Measurements from ENCODE around the gene MT2A.
"Not testable (repeated sequence)": the region's sequence is repeated elsewhere in the genome, so short reads cannot be mapped to it uniquely, and the experiment has no call there.

Gene MT2A

DNA sequence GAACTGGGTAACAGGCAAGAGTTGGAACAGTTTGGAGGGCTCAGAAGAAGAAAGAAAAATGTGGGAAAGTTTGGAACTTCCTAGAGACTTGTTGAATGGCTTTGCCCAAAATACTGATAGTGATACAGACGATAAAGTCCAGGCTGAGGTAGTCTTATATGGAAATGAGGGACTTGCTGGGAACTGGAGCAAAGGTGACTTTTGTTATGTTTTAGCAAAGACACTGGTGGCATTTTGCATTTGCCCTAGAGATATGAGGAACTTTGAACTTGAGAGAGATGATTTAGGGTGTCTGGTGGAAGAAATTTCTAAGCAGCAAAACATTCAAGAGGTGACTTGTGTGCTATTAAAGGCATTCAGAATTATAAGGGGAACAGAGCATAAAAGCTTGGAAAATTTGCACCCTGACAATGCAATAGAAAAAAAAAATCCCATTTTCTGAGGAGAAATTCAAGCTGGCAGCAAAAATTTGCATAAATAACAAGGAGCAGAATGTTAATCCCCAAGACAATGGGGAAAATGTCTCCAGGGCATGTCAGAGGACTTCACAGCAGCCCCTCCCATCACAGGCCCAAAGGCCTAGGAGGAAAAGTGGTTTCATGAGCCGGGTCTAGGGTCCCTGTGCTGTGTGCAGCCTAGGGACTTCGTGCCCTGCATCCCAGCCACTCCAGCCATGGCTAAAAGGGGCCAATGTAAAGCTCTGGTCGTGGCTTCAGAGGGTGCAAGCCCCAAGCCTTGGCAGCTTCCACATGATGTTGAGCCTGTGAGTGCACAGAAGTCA is 13.5 kb downstream of the MT2A start:
- DNase-seq = not testable (repeated sequence)

GRCh38 chr16:56623184-56623583 is 14.8 kb downstream of the MT2A start:
- not testable (repeated sequence) for DNase-seq

GRCh38 chr16:56623637-56624036 is 15.3 kb downstream of the MT2A start:
- peak in 2 of 4 experiments; percentile 30 to 47 for DNase-seq

DNA sequence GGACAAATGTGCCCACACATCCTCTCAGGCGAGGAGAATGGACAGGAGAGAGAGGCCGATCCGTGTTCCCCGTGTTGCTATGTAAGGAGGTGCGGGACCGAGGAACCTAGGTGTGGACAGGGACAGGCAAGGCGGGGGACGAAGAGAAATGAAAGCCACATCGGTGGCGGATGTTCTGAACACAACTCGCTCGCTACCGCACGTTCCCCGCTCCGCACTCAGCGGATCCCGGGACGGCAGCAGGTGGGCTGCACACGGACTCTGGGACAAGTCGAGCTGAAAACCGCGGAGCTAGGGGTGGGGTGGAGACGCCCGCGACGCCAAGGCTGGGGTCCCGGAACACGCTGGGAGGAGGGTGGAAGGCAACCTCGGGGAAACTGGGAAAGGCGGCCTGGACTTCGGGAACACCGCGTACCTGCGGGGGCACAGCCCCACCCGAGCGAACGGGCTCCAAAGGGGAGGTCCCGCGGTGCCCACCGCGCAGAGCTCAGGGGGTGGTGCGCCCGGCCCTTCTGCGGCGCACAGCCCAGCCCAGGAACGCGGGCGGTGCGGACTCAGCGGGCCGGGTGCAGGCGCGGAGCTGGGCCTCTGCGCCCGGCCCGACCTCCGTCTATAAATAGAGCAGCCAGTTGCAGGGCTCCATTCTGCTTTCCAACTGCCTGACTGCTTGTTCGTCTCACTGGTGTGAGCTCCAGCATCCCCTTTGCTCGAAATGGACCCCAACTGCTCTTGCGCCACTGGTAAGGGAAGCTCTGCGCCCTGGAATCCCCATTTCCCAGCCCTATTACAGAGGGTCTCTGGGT is 17.0 kb downstream of the MT2A start, which contains the start of gene MT1E:
Gene MT1E, plus strand, starts transcription at position 642 of the 803 bp plus-strand sequence. Its CDS starts 71 bp downstream, at position 713.
- DNase-seq = peak; percentile 78 to 86 (median 81)

DNA sequence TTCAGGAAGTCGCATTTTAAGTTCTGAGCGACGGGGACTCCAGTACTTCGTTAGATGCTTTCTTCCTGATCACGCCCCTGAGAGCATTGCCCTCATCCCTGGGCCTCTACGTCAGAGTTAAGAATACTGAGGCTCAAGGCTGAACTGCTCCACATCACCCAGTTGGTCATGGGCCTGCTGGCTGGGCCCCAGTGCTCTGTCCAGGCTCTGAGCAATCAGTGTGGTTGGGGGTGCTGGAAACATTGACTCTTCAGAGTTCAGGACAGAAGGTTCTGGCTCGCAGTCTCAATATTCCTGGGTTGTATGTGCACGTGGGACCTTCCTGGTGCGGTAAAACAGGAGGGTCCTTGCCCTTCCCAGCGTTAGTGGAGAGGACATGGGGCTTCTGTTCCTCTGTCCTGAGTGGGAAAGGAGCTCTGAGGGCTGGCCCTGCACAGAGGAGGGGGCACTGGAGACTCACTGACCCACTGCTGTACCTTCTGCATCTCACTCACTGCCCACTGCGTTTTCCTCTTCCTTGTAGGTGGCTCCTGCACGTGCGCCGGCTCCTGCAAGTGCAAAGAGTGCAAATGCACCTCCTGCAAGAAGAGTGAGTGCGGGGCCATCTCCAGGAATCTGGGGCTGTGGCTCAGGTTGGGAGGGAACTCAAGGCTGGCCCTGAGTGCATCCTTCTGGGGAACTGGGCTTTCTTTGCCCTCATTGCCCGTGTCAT is 17.7 kb downstream of the MT2A start:
- peak; percentile 31 to 61 (median 39) for DNase-seq

DNA sequence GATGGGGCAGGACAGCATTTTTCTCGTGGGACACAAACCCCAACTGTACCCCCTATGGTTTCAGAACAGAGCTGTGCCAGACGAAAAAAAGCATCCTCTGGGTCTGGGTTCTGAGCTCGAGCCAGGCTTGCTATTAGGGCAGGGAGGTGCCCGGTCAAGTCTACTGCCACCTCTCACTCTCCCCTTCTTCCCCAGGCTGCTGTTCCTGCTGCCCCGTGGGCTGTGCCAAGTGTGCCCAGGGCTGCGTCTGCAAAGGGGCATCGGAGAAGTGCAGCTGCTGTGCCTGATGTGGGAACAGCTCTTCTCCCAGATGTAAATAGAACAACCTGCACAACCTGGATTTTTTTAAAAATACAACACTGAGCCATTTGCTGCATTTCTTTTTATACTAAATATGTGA is 18.3 kb downstream of the MT2A start:
- no peak for DNase-seq

- DNase-seq = no peak
These were observed 20.3 kb downstream of the MT2A start for GRCh38 chr16:56628486-56629350.

DNA sequence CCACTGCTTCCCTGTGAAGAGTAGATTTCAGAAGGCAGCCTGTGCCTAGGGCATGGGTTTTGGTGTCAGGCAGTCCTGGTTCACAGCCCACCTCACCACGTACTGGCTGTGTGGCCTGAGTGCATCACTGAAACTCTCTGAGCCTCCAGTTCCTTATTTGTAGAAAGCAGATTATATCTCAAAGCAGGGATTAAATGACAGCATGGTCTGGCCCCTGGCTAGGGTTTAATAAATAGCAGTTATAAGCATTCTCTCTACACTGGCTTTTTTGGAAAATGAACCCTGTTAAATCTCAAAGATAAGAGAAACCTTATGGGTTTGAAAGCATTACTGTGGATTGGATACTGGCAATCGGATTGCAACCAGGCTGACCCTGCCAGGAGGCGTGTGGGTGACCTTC is 21.1 kb downstream of the MT2A start:
- peak in 1 of 4 experiments; percentile 22 for DNase-seq

- peak in 2 of 4 experiments; percentile 21 to 39 for DNase-seq
These were observed 21.8 kb downstream of the MT2A start for GRCh38 chr16:56630134-56630533.

DNA sequence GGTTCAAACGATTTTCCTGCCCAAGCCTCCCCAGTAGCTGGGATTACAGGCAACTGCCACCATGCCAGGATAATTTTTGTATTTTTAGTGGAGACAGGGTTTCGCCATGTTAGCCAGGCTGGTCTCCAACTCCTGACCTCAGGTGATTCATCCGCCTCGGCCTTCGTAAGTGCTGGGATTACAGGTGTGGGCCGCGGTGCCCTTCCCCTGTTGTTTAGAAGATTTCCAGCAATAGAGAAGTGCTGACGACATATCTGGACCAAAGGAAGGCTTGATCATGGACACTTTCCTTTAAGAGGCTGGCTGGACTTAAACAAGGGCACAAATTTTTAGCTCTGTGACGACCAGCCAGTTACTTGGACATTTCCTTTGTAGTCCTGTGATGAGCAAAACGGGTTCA is 22.8 kb downstream of the MT2A start:
- DNase-seq = no peak

DNA sequence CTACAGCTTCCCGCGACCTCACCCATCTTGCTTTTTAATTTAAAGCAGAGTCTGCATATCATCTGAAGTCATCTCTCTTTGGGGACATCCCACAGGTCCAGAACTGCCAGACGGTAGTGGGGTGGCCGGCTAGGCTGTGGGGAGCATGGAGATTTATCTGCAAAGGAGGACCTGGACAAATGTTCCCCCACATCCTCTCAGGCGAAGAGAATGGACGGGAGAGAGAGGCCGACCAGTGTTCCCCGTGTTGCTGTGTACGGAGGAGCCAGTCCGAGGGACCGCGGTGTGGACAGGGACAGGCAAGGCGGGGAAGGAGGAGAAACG is 23.4 kb downstream of the MT2A start:
- DNase-seq = peak in 1 of 4 experiments; percentile 32

DNA sequence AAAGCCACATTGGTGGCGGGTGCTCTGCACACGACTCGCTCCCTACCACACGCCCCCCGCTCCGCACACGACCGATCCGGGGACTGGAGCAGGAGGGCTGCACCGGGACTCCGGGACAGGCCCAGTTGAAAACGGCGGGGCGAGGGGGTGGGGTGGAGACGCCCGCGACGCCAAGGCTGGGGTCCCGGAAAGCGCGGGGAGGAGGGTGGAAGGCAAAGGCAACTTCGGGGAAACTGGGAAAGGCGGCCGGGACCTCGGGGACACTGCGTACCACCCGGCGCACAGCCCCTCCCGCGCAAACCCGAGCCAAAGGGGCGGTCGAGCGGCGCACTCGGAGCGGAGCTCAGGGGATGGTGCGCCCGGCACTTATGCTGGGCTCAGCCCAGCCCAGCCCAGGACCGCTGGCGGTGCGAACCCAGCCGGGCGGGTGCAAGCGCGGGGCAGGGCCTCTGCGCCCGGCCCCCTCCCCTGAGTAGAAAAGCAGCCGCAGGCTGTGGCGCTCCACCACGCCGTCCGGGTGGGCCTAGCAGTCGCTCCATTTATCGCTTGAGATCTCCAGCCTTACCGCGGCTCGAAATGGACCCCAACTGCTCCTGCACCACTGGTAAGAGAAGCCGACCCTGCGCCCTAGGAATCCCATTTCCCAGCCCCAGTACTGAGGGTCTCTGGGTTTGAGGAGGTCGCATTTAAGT is 23.9 kb downstream of the MT2A start, which contains the start of gene MT1M:
Gene MT1M, plus strand, starts transcription at position 504 of the 692 bp plus-strand sequence. Its CDS starts 73 bp downstream, at position 577.
- DNase-seq = peak in 1 of 4 experiments; percentile 43

- no peak for DNase-seq
These were observed 24.5 kb downstream of the MT2A start for GRCh38 chr16:56632848-56633365.

GRCh38 chr16:56633535-56633934 is 25.2 kb downstream of the MT2A start:
- DNase-seq = no peak

DNA sequence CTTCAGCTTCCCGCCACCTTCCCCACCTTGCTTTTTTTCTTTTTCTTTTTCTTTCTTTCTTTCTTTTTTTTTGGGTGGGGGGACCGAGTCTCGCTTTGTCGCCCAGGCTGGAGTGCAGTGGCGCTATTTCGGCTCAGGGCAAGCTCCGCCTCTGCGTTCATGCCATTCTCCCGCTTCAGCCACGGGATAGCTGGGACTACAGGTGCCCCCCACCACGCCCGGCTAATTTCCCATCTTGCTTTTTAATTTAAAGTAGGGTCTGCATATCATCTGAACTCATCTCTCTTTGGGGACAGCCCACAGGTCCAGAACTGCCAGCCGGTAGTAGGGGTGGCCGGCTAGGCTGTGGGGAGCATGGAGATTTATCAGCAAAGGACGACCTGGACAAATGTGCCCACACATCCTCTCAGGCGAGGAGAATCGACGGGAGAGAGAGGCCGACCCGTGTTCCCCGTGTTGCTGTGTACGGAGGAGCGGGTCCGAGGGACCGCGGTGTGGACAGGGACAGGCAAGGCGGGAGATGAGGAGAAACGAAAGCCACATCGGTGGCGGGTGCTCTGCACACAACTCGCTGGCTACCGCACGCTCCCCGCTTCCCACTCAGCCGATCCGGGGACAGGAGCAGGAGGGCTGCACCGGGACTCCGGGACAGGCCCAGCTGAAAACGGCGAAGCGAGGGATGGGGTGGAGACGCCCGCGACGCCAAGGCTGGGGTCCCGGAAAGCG is 26.5 kb downstream of the MT2A start:
- peak in 1 of 4 experiments; percentile 19 for DNase-seq

DNA sequence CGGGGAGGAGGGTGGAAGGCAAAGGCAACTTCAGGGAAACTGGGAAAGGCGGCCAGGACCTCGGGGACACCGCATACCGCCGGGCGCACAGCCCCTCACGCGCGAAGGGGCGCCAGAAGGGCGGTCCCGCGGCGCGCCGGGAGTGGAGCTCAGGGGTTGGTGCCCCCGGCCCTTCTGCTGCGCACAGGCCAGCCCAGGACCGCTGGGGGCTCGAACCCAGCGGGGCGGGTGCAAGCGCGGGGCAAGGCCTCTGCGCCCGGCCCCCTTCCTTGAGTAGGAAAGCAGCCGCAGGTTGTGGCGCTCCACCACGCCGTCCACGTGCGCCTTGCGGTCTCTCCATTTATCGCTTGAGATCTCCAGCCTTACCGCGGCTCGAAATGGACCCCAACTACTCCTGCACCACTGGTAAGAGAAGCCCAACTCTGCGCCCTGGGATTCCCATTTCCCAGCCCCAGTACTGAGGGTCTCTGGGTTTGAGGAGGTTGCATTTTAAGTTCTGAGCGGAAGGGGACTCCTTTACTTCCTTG is 27.1 kb downstream of the MT2A start:
- DNase-seq = no peak

DNA sequence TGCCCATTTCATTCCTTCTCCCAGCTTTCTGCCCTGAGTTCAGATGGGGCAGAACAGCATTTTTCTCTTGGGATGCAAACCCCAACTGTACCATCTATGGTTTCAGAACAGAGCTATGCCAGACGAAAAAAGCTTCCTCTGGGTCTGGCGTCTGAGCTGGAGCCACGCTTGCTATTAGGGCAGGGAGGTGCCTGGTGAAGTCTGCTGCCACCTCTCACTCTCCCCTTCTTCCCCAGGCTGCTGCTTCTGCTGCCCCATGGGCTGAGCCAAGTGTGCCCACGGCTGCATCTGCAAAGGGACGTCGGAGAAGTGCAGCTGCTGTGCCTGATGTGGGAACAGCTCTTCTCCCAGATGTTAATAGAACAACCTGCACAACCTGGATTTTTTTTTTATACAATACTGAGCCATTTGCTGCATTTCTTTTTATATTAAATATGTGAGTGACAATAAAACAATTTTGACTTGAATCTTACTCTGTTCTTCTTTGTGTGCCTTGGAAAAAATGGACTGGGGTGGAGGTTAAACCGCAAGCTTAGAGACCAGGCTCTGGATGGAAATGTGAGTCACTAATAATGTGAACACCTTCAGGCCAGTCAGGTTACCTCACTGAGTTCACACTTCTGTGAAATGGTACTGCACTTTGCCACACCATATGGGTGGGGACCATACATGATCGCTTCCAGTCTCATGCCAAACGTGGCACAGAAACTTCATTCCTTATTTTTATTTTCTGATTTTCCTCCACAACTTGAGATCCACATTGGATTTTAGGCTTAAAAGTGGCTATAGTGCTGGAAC is 28.4 kb downstream of the MT2A start:
- DNase-seq = no peak

- DNase-seq = peak; percentile 38 to 68 (median 46)
These were observed 29.7 kb downstream of the MT2A start, which contains the start of gene MT1A for GRCh38 chr16:56637814-56638750. TSS of gene MT1A (plus strand) at chr16:56638666. CDS start at chr16:56638739, 73 bp downstream.

Data from suppressor macrophage (primary cell).